Ovary (tissue), 3 donors: ENCODE measurements around the gene SKIC8.

ENCODE experiments used
- CTCF ChIP-seq, 3 donors: fragments of 450-650 bp in 2 of 3; fragments of 200-600 bp in 1 of 3; IDR thresholded peaks; one replicate each; pipeline versions ENCODE4 v1.5.1 to v1.8.0; 2016 to 2022; ENCODE audit warnings: antibody characterized with exemption in 3 of 3, mild to moderate bottlenecking in 1 of 3
- EP300 ChIP-seq: sonication (generic); formaldehyde crosslinking; IDR thresholded peaks from one replicate; pipeline ENCODE4 v1.6.1; 2017; ENCODE audit warnings: antibody characterized with exemption
- donor health status: DM: no; HTN: no; CAD: no.

- TF ChIP-seq CTCF (IDR thresholded peaks at IDR 0.05) (peak in 1 of 3 donors; percentile 21), EP300 (no peak)
Observed at GRCh38 chr15:78308422-78309032, 9.1 kb upstream of the SKIC8 start.
